SK-MEL-5 (cell line): ENCODE data around the gene CRYGN. TPM values are rescaled to one million over a fixed set of nuclear protein-coding genes. Genes with fewer than 3 reads are reported as not detected.

Source experiments
- DNase-seq: peaks from one replicate; pipeline ENCODE4 v3.0.0-alpha.2; 2016; ENCODE audit warnings: low read depth, low spot score
- in situ Hi-C: cut with HindIII; loops from 2 replicates; pipeline ENCODE4 v1.10.0; 2016; ENCODE audit warnings: low sequenced_read_pairs, high pct_unique_total_duplicates, low pct_unique_long_range_greater_than_20kb
- total RNA-seq: library from RNA; depleted of rRNA; stranded (reverse); fragments of >200 nt; shearing (Covaris generic); gene quantifications from 2 replicates; pipeline ENCODE4 v1.2.3, GENCODE V29; 2014

The CRYGN gene
- total RNA-seq, 1 experiment from 2014 or later = not detected

DNA sequence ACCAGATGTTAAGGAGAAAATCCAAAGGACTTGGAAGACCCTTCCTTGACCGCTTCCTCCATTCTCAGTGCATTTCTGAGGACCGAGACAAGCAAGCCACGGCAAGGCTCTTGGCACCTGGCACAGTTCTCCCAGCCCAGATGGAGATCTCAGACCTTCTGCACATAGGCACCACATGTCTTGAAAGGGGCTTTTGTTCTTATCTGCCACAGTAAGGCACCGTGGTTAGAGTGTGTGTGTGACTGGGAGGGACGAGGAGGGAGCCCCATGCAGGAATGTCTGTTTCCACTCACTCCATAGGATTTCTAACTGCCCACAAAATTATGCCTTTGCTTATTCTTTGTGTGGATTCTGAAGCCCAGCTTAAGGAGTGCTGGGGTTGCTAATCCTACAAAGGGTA lies 19.8 kb downstream of the CRYGN start:
- DNase-seq = peak; percentile 71
- in situ Hi-C loops = no loop called here

DNA sequence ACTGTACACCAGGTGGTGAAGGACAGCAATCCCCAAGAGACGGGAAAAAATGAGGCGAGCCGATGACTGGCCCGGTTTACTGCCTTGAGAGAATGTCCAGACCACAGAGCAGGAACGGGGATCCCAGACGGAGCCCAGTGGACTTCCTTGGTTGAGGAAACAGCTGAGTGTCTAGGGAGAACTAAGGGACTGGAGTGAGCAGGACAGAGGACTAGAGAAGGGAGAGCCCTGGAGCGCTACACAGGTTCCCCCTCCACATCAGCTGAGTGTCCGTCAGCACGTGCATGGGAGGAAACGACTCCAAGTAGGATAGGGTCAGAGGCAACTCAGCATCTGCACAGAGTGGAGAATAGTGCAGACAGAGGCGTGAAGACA lies 23.0 kb downstream of the CRYGN start:
- in situ Hi-C loops = no loop called here
- DNase-seq = no peak

DNA sequence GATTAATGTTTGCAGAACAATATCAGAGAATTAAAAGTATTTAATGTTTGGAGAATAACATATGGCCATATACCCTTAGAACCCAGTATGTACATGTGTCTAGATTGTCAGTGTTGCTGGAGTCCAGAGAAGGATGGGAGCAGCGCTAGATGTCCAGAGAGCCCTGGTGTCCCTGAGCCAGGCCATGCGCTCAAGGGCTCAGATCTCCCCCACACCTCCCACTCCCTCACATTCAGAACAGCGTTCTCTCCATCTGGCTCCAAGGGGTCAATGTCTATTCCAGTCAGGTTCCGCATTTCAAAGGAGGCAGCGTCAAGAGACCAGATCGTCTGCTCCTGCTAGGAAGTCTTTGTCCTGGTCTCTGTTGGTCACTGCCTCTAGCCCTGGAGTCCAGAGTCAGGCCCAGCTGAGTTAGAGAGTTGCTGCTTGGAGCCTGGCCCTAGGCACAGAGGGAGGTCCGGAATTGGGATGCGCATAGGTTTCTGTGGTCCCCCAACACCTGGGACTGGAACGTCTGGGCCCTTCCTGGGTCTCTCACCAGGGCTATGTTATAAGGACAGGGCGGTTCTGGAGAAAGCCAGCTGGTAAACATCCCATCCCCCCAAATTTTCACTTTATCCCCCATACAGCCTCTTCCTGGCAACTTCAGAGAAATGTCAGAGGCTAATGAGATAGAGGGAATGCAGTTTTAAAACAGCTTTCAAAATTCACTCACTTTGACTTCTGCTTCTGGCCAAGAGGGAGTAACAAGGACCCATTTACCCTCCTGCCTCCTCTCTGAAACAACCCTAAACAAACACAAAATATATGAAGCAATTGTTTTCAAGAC lies 23.6 kb downstream of the CRYGN start:
- in situ Hi-C loops = no loop called here
- DNase-seq = no peak

DNA sequence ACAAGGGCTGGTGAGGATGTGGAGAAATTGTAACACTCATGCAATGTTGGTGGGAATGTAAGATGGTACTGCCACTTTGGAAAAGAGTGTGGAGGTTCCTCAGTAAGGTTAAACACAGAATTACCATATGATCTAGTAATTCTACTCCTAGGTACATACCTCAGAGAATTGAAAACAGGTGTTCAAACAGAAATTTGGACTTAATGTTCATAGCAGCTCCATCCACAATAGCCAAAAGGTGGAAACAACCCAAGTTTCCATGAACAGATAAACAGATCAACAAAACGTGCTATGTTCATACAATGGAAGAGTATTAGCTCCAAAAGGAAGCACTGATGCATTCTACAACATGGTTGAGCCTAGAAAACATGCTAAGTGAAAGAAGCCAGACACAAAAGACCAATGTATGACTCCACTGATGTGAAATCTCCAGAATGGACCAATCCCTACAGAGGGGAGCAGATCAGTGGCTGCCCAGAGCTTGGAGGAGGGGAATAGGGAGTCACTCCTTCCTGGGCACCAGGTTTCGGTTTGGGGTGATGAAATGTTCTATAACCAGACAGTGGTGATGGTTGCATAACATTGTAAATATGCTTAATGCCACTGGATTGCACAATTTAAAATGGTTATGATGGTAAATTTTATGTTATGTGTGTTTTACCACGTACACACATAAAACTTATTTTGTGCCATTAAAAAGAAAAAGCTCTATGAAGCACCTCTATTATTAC lies 24.4 kb downstream of the CRYGN start:
- no peak for DNase-seq
- in situ Hi-C loops = no loop called here

DNA sequence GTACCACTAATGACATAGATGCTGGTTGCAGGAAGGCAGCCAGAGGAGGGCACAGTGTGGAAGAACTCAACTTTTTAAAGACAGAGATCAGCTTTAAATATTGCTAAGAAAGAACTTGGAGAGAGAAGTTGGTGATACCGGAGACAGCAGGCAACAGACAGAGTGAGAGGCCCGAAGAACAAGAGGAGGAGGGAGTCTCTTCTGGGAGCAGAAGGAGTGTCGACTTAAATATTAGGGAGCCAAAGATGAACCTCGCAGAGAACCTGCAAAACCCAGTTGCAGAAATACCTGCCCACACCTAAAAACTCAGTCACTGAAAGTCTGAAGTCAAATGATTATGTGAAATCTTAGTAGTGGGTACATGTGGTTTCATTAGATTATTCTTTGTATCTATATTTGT lies 26.7 kb downstream of the CRYGN start:
- no peak for DNase-seq
- in situ Hi-C loops = no loop called here

DNA sequence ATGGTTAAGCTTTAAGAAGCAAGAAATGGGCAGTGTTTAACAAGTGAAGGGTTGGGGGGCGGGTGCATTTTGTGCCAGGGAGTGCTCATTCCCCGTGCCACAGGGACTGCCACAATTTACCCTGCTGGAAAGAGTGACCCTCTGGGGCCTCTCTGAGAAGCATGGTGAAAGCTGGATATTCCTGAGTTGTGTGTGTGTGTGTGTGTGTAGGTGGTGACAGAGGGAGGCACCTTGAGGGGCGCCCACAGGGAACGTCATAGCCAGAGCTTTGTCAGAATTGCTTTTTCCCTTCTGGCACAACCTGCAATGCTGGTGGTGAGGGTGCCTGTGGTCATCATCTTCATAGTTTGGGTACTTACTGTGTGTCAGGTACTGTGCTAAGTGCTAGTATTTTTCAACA lies 27.6 kb downstream of the CRYGN start:
- DNase-seq = no peak
- in situ Hi-C loops = no loop called here

DNA sequence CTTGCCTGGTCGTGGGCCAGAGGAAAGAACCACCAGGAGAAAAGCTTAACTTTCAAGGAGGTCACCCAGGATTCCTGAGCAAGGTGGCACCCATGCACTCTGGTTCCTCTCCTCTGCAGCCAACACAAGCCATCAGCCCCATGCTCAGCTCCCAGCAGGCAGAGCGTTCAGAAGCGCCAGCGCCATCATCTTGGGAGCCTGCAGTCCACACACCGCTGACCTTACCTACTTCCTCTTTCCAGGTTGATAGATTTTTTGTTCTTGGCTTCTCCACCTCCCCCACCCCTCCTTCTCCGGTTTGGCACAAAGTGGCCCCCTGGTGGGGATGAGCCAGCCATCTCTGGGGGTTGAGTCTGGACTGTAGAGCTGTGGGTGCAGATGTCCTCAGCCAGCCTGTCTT lies 28.4 kb downstream of the CRYGN start:
- in situ Hi-C loops = no loop called here
- DNase-seq = no peak

DNA sequence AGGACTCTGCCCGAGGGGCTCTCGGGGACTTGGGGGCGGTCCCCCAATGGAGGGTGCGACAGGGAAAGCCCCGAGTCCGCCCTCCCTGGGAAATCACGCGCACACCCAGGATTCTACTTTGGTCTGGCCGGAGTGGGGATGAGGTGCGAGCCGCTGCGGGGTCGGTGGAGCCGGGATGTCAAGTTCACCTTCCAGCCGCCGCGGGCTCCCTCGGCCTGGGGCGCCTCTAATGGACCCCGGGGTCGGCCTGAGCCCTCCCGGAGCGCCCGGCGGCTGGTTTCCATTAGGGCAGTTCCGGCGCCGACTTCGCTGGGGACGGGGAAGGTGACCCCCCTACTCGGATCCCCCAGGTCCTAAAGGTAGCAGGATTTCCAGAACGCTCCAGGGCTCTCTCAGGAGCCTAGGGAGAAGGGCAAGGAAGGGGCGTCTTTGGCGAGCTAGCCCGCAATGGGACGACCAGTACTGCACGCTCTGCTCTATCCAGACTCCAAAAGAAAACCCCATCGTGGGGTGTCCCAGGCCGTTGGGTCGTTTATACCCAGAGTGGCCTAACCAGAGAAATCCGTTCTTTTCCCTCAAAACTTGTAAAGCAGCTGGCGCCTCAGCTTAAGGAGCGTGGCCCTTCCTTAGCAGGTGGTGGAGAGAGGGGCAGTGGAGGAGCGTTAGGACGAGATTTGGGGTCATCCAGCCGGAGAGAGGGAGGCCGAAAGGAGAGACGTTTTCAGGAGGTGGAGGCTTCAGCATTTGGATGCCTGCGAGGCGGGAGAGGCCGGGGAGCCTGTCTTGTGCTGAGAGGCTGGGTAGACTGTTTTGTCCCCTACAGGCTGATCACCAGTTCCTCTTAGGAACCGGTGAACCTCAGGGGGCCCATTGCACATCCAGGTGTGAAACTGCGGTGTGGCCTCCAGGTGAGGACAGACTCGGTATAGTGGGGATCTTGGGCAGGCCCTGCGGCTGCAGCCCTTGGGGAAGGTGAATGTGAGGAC lies 29.2 kb downstream of the CRYGN start:
- in situ Hi-C loops = no loop called here

DNA sequence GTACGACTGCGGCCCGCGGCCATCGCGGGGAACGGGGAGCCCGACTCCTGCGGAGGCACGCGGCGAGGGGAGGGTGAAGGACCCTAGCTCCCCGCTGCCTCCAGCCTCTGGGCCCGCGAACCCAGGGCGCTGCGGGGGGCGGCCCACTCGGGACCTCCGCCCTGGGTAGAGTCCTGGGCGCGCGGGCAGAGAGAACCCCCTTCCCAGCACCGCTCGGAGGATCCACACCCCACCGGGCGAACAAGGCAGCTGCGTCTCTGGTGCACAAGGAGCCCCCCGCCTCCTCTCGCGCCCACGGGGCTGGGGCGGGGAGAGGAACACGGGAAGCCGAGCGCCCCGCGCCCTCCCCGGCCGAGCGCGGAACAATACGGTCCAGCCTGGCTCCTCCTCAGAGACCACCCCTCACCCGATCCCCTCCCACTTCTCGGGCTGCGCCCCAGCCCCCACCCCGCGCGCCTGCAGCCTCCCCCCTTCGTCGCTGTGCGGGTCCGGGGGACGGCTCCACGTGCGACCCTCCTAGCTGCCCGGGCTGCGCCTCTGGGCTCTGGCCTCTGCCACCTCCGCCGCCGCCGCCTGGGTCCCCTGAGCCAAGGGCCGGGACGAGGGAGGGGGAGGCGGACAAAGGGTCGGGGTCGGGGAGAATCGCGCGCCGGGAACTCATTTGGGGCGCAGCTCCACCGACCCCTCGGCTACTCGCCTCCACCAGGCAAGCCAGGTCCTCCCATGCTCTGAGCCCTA lies 30.1 kb downstream of the CRYGN start, which contains the start of gene WDR86:
WDR86 (minus strand) TSS at position 372 of the 738 bp plus-strand sequence. CDS start 449 bp downstream, outside the sequence.
- no peak for DNase-seq
- in situ Hi-C loops = no loop called here

More for the DNA sequence above, 29.2 kb downstream of the CRYGN start:
- no peak for DNase-seq

DNA sequence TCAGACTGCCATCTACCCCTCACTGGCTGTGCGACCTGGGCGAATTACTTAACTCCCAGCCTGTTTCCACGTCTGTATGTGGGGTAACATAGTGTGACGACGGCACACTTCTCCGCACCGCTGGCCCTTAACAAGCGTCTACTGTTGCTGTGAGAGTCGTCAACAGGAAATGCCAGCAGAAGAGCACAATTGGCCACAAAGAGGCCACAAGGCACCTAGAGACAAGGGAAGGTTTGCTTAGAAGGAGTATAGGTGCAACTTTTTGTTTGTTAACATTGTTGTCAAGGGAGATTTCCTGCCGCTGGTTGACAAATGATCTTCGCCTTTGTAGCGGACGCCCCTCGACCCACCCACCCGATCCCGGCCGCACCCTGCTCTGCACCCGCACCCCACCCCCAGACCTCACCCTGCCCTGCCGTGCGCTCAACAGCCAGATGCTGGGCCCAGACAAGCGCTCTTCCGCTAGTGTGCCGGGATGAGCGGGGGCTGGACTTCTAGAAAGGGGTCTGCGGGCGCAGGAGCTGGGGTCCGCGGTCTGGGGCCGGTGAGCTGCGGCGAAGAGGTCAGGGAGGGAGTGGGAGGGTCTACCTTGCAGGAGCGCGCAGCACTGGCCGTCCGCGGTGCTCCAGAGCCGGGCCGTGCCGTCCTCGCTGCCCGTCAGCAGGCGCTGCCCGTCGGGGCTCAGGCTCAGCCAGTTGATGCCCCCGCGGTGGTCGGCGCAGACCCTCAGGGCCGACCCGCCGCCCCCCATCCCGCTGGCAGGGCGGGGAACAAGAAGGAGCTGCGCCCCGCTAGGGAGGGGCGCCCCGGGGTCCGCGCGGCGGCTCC lies 30.9 kb downstream of the CRYGN start:
- in situ Hi-C loops = no loop called here

DNA sequence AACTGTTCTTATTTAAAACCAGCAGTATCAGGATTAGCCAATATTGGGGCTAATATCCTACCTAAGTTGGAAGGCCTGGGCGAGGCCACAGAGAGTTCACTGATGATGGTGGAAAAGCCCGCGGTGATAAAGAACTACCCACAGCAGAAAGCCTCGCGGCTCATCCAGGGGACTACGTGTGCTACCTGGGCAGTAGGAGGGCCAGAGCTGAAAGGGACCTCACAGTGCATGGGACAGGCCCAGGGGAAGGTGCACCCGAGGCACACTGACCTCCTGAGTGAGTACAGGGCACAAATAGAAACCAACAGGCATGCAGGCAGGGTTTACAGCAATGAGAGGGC lies 31.5 kb downstream of the CRYGN start:
- in situ Hi-C loops = no loop called here
- DNase-seq = no peak

More for the DNA sequence above, 30.9 kb downstream of the CRYGN start:
- DNase-seq = no peak

DNA sequence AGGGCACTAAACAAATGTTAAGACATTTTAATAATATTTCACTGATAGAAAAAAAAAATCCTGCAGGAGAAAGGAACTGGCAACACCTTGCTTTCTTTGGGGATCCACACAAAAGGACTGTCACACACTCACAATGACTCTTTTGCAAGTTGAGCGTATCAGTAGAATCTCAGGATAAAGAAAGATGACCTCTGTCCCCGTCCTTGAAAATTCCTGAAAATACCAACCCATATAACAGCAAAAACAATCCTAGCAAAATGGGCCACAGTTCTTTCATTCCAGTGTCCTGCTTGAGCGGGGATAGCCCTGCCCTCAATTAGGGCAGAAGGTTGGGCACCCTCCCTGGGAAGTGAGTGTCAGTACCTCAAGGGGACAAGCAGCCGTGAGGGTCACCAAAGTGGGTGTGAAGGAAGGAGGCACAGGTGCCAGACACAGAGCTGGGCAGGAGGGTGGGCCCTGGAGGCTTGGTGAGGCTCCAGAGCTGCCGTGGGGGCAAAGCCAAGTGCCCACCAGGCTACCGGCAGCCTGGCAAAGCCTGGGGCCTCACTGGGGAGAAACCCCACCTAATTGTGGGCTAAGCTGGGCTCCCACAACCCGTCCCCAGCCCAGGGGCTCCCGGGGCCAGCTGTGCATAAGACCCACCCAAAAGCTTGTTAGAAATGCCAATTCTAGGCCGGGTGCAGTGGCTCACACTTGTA lies 32.9 kb downstream of the CRYGN start:
- in situ Hi-C loops = no loop called here

DNA sequence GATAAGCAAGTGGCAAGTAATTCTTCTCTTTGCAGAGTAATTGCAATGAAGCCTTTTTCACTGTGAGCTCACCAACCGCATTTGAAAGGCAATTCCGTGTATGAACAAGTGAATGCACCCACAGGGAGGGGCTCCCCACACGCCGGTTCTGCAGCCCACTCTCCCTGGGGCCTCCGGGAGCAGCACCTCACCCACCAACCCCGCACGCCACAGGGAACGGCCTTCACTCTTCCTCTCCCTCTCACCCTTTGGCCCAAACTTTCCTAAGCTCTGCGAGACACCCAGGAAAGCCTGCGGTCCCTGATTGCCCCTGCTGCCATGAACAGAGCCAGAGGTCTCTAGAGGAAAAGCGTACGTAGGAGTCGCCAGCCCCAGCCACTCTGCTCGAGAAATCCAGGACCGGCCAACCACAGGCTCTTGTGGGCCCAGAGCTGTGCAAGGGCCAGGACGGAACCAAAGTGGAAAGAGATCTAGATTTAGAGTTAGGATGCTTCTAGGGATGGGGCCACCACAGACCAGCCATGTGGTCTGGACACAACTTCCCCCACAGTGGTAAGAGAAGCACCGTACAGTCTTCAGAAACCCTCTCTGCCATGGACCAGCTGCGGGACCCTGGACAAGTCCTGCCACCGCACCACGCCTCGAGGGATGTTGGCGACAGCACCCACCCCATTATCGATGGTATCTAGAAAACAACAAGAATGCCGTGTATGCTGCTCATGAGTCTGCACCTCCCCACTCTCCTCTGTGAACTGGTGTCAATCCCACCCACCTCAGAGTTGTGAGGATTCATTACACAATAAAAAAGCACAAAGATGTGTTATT lies 33.7 kb downstream of the CRYGN start:
- in situ Hi-C loops = no loop called here
- DNase-seq = no peak

More for the DNA sequence above, 32.9 kb downstream of the CRYGN start:
- DNase-seq = no peak

DNA sequence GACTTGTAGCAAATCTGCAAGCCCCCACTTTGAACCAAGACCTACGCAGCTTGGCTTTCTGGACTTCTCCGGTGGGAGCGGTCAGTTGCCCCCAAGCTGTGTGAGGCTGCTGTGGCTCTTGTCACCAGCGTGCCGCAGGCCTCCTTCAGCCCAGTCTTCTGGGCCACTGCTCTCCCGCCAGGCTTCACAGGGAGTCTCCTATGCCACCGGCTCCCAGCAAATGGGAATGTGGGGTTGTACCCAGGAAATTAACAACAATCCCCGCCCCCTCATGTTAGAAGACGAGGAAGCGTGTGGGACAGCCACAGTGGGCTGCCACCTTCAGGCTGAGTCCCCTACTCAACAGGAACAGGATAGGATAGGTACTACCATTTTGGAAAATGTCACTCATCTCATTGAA lies 34.4 kb downstream of the CRYGN start:
- DNase-seq = no peak
- in situ Hi-C loops = no loop called here

DNA sequence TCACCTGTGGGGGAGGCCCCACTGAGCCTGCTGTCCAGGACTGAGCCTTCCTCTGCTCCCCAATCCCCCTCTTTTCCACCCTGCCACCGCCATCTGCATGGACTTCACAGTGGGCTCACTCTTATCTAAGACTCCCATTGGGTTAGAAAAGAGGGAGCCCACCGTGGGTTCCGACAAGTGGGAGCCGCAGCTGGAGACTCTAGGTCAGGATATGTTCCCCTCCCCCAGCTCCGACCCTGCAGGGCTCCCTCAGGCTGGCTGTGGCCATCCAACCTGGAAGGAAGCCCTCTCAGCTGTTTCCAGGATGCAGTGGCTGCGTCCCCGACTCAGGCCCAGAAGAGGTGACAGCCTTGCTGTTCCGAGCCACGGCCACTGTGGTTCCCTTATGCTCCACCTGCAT lies 34.9 kb downstream of the CRYGN start:
- no peak for DNase-seq

More for the DNA sequence above, 34.9 kb downstream of the CRYGN start:
- in situ Hi-C loops = no loop called here
